ENCODE measurements around the gene C4orf17. TPM values are rescaled to one million over a fixed set of nuclear protein-coding genes. Genes with fewer than 3 reads are reported as not detected.

C4orf17 gene
- total RNA-seq, 2 experiments from 2014 or later, result not detected

- TF ChIP-seq EZH2phosphoT487 (IDR thresholded peaks at IDR 0.05; ENCODE audit: borderline replicate concordance, low read depth, low read length) (no peak), CTCF (conservative IDR thresholded peaks at IDR 0.05; ENCODE audit: low read length) (no peak)
- H3K4me2 ChIP-seq (ENCODE audit: low read length), result no peak overlapping the region
- H3K4me1 ChIP-seq (ENCODE audit: insufficient read depth, low read length, poor library complexity, severe bottlenecking), result no peaks in the 10 kb centered on the region
- intact Hi-C loops (cut with micrococcal nuclease; ENCODE audit: unreplicated experiment), result no loop called here
- ChIA-PET POLR2A (interaction anchor here (1.1 kb wide), 1 partner anchor 16 kb away, joined by 3 read pairs; no protein-coding TSS in a partner anchor), CTCF (ENCODE audit: unreplicated experiment) (no interaction called here)
- no peaks in the 10 kb centered on the region for H3K9me3 ChIP-seq (ENCODE audit: low read length)
- no peaks in the 10 kb centered on the region for H3K9me2 ChIP-seq (ENCODE audit: insufficient read depth, low read length)
- no peaks in the 10 kb centered on the region for H3K79me2 ChIP-seq (ENCODE audit: insufficient read depth, low read depth, low read length)
- H3K36me3 ChIP-seq (ENCODE audit: insufficient read depth, low read length), result no peaks in the 10 kb centered on the region
- BruUV-seq (replicated peaks), result no TSS peak
- no peak for DNase-seq (ENCODE audit: low spot score)
- H3K4me3 ChIP-seq (ENCODE audit: low read depth, low read length, poor library complexity, severe bottlenecking), result no peak overlapping the region
- H3K27ac ChIP-seq (ENCODE audit: low read depth, low read length, poor library complexity, severe bottlenecking), result no peak overlapping the region
- H4K20me1 ChIP-seq (ENCODE audit: insufficient read depth, low read length), result no peaks in the 10 kb centered on the region
- no peak overlapping the region for H2AFZ ChIP-seq (ENCODE audit: low read length)
These were observed 25.4 kb downstream of the C4orf17 start for GRCh38 chr4:99536271-99536670.

GRCh38 chr4:99536848-99537247 is 26.0 kb downstream of the C4orf17 start:
- POLR2A ChIA-PET, result interaction anchor here (1.0 to 1.1 kb wide), 2 partner anchors 13 to 15 kb away, joined by 3 read pairs; no protein-coding TSS in a partner anchor

More at GRCh38 chr4:99536848-99537247, 26.0 kb downstream of the C4orf17 start:
- Histone ChIP-seq H3K4me1 (ENCODE audit: insufficient read depth, low read length, poor library complexity, severe bottlenecking) (no peaks in the 10 kb centered on the region), H3K27ac (ENCODE audit: low read depth, low read length, poor library complexity, severe bottlenecking) (no peak overlapping the region), H4K20me1 (ENCODE audit: insufficient read depth, low read length) (no peaks in the 10 kb centered on the region), H3K9me3 (ENCODE audit: low read length) (no peaks in the 10 kb centered on the region), H3K9me2 (ENCODE audit: insufficient read depth, low read length) (no peaks in the 10 kb centered on the region), H3K79me2 (ENCODE audit: insufficient read depth, low read depth, low read length) (no peaks in the 10 kb centered on the region), H3K4me3 (ENCODE audit: low read depth, low read length, poor library complexity, severe bottlenecking) (no peak overlapping the region), H3K4me2 (ENCODE audit: low read length) (no peak overlapping the region), H2AFZ (ENCODE audit: low read length) (no peak overlapping the region), H3K36me3 (ENCODE audit: insufficient read depth, low read length) (no peaks in the 10 kb centered on the region)
- intact Hi-C loops (cut with micrococcal nuclease; ENCODE audit: unreplicated experiment), result no loop called here
- BruUV-seq (replicated peaks), result no TSS peak
- DNase-seq (ENCODE audit: low spot score), result no peak
- TF ChIP-seq CTCF (conservative IDR thresholded peaks at IDR 0.05; ENCODE audit: low read length) (no peak), EZH2phosphoT487 (IDR thresholded peaks at IDR 0.05; ENCODE audit: borderline replicate concordance, low read depth, low read length) (no peak)
- CTCF ChIA-PET (ENCODE audit: unreplicated experiment), result no interaction called here
